GM21576 (cell line): ENCODE data around the gene GALM.

Source experiments
- ATAC-seq: cut with Tn5 transposase; IDR thresholded peaks from one replicate; pipeline ENCODE4 v1.9.1; 2021; ENCODE audit warnings: mild to moderate bottlenecking, moderate library complexity; ENCODE audit not compliant: unreplicated experiment

Gene GALM

DNA sequence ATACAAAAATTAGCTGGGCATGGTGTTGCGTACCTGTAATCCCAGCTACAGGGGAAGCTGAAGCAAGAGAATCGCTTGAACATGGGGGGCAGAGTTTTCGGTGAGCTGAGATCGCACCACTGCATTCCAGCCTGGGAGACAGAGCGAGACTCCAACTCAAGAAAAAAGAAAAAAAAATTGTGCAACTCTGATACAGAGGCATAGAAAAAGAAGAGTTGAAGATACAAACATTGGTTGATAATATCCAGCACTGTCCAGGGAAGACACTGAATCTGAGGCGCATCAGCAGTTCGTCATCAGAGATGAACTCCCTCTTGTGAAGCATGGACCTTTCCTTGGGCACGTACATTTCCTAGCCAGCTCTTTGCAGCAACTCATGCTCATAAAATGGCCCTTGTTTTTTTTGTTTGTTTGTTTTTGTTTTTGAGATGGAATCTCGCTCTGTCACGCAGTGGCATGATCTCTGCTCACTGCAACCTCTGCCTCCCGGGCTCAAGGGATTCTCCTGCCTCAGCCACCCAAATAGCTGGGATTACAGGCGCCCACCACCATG is 16.7 kb upstream of the GALM start:
- ATAC-seq = no peak

GRCh38 chr2:38650012-38650411 is 15.9 kb upstream of the GALM start:
- no peak for ATAC-seq

DNA sequence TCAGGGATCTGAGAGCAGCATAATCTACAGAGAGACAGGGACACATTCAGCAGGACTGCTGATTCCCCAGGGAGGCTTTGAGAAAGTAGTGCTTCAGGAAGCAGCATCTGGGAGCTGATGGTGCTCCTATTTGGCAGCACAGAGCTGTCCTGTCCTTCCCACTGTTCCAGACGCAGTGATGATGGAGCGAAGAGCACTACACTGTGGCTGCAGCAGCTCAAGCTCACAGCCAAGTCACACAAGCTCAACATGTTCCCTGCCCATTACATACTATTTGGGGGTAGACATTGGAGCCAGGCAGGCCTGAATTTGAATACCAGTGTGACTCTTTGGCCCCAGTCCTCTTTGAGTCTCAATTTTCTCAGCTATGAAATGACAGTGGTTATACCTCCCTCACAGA is 15.2 kb upstream of the GALM start:
- no peak for ATAC-seq

DNA sequence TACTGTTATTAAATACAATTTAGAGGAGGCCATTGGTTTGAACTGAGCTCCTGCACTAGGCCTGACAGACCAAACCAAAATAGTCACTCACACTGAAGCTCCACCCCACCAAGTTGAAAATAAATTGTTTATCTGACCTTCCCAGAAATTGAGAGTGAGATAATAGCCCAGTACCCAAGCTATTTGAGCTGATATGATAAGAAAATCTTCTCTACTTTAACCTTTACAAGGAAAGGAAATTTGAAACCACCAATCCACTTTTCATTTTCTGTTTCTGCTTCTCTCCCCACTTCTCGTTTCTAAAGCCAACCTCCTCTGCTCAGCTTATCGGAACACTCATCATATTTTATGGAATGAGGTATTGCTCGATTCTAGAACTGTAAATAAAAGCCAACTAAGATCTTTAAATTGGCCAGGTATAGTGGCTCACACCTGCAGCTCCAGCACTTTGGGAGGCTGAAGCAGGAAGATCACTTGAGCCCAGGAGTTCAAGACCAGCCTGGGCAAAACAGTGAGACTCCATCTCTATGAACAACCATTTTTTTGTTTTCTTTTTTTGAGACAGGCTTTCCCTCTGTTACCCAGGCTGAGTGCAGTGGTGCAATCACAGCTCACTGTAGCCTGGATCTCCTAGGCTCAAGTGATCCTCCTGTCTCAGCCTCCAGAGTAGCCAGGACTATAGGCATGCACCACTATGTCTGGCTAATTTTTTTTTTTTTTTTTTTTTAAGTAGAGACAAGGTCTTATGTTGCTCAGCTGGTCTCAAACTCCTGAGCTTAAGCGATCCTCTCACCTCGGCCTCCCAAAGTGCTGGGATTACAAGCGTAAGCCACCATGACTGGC is 13.3 kb upstream of the GALM start:
- ATAC-seq = peak; percentile 38

GRCh38 chr2:38653380-38653714 is 12.6 kb upstream of the GALM start:
- ATAC-seq = no peak

- no peak for ATAC-seq
Measured at GRCh38 chr2:38653715-38654527, 12.0 kb upstream of the GALM start.

- ATAC-seq = no peak
Measured at GRCh38 chr2:38654528-38655381, 11.2 kb upstream of the GALM start.

DNA sequence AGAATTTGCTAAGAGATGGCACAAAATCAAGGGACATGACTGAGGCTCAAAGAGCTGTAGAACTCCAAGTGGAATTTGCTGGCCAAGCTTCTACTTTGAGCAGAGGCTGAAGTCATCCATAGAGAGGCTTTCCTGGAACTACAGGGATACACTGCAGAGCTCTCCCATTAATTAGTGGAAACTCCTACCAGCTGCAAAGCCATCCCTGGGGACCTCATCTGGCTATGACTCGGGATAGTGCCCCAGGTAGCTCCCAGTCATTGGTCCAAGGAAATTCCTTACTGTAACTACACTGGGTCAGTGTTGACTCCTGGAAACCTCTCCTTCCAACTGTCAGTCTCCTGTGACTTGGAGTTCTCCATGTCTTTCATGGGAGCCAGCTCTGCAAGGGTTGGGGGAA is 10.5 kb upstream of the GALM start:
- no peak for ATAC-seq

- ATAC-seq = no peak
Measured at GRCh38 chr2:38656866-38657480, 8.9 kb upstream of the GALM start.

DNA sequence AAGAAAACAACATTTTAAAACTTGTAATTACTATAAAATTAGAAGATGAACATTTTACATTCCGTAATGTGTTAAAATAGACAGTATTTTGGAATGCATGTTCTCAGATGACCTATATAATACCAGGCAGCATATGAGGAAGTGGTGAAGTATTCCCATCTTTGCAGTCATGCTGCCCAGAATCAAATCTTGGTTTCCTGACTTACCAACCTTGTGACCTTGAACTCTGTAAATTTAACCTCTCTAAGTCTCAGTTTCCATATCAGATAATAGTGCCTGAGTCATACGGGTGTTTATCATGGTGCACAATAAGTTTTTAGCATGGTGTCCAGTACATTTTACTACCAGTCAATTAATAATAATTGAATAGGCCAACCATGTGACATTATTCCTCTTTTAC is 7.3 kb upstream of the GALM start:
- no peak for ATAC-seq

DNA sequence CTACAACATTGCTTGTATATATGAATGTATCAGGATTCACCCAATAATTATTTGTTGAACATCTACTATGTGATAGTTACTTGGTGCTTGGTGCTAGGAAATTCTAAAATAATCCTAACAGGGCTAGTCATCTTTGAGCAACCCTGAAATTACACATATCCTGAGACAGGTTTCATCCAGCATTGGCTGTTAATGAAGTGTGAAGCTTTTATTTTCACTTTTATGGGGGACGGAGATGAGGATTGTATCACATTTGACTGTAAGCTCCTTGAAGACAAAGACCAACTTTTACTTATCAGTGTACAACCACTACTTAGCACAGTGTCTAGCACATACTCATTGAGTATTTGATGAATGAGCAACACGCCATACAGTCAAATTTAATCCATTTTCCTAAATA is 6.8 kb upstream of the GALM start:
- ATAC-seq = no peak

- ATAC-seq = no peak
Measured at GRCh38 chr2:38660282-38660681, 5.6 kb upstream of the GALM start.

DNA sequence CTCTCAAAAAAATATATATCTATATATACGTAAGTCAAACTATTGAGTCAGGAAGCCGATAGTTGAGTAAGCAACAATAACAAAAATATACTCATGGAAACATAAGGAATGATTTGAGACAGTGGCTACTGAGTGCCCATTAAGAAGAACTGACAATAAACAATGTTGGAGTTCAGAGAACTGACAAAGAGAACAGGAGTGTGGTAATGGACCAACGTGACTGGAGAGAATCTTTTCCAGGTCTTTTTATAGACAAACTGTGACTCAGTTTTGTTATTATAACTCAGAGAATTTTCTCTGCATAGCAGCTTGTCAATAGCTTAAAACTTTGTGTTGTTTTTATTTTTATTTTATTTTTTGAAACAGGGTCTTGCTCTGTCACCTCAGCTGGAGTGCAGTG is 4.6 kb upstream of the GALM start:
- no peak for ATAC-seq

DNA sequence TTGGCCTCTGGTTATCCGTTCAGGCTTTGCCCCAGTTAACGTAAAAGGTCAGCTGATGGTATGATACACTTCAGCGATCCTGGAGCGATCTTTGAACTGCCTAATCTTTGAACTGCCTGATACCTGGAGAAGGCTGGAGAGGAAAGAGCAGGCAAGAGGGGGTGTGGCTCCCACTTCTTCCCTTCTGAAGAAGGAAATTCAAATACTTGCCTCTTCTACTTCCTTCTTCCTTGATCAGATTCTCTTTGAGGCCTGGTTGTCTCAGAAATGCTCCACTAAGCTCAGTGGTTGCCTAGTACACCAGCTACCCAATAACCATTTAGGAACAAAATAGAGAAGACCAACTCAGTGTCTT is 619 bp downstream of the GALM start:
- ATAC-seq = peak; percentile 29

DNA sequence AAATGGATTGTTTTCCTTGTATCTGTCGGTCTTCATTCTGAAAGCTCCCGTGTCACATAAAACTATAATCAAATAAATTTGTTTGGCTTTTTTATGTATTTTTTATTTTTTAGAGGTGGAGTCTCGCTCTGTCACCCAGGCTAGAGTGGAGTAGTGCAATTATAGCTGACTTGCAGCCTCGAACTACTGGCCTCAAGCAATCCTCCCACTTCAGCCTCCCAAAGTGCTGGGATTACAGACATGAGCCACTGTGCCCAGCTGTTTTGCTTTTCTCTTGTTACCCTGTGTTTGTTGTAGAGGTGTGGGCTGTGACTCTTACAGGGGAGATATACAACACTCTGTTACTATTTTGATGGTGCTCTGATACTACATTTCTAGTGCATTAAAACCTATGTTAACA is 2.2 kb downstream of the GALM start:
- no peak for ATAC-seq

DNA sequence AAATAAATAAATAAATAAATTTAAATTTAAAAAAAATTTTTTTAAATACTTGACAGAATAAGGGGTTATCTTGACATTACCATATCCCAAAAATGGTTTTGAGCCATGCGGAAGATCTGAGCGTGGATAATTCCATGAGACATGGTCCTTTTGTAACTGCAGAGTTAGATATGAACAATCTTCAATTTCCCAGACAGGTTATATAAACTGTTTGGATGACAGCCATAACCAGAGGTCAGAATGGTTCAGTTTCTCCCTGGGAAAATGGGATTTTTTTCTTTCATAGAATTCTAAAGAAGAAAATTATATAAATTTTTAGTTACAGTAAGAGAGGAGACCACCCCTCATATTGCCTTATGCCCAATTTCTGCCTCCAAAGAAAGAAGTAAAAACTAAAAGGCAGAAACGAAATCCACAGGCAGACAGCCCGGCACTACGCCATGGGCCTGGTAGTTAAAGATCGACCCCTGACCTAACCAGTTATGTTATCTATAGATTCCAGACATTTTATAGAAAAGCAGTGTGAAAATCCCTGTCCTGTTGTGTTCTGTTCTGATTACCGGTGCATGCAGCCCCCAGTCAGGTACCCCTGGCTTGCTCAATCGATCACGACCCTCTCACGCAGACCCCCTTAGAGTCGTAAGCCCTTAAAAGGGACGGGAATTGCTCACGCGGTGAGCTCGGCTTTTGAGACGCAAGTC is 3.0 kb downstream of the GALM start:
- ATAC-seq = no peak

GRCh38 chr2:38671303-38671702 is 5.4 kb downstream of the GALM start:
- ATAC-seq = no peak

GRCh38 chr2:38671946-38672345 is 6.0 kb downstream of the GALM start:
- no peak for ATAC-seq

- no peak for ATAC-seq
Measured at GRCh38 chr2:38672445-38673391, 6.8 kb downstream of the GALM start.
